Panc1 (cell line): ENCODE measurements around the gene OR51E1.

Experiments
- POLR2AphosphoS5 ChIP-seq: IDR thresholded peaks from 2 replicates; pipeline ENCODE4 v1.6.1; 2012; ENCODE audit warnings: mild to moderate bottlenecking, low read depth, low read length, moderate library complexity
- TF ChIP-seq, protein P1 (sequence below): fragments of 450-650 bp; IDR thresholded peaks from 2 replicates; pipeline ENCODE4 v1.5.1; 2017; ENCODE audit warnings: mild to moderate bottlenecking

- TF ChIP-seq POLR2AphosphoS5: no peak
- TF ChIP-seq, protein P1, sequence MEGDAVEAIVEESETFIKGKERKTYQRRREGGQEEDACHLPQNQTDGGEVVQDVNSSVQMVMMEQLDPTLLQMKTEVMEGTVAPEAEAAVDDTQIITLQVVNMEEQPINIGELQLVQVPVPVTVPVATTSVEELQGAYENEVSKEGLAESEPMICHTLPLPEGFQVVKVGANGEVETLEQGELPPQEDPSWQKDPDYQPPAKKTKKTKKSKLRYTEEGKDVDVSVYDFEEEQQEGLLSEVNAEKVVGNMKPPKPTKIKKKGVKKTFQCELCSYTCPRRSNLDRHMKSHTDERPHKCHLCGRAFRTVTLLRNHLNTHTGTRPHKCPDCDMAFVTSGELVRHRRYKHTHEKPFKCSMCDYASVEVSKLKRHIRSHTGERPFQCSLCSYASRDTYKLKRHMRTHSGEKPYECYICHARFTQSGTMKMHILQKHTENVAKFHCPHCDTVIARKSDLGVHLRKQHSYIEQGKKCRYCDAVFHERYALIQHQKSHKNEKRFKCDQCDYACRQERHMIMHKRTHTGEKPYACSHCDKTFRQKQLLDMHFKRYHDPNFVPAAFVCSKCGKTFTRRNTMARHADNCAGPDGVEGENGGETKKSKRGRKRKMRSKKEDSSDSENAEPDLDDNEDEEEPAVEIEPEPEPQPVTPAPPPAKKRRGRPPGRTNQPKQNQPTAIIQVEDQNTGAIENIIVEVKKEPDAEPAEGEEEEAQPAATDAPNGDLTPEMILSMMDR: no peak
Observed at GRCh38 chr11:4680341-4680740, 36.6 kb downstream of the OR51E1 start.
